G401 (cell line): ENCODE results near the gene MYO18B. TPM values are rescaled to one million over a fixed set of nuclear protein-coding genes. Genes with fewer than 3 reads are reported as not detected.

Experiments
- DNase-seq: peaks from one replicate; pipeline ENCODE4 v3.0.0-alpha.2; 2015; ENCODE audit warnings: low spot score
- in situ Hi-C: cut with HindIII; loops from 2 replicates; pipeline ENCODE4 v1.10.0; 2016; ENCODE audit warnings: low sequenced_read_pairs, mixed read lengths
- total RNA-seq: library from RNA; depleted of rRNA; stranded (reverse); fragments of >200 nt; shearing (Covaris generic); gene quantifications from 2 replicates; pipeline ENCODE4 v1.2.3, GENCODE V29; 2014

MYO18B gene
- total RNA-seq, 1 experiment from 2014 or later, result not detected

GRCh38 chr22:25709758-25710157 is 32.2 kb upstream of the MYO18B start:
- in situ Hi-C loops, result no loop called here
- no peak for DNase-seq

- in situ Hi-C loops, result no loop called here
- DNase-seq, result no peak
These were observed 31.5 kb upstream of the MYO18B start for GRCh38 chr22:25710501-25710900.

- in situ Hi-C loops, result no loop called here
- no peak for DNase-seq
These were observed 30.5 kb upstream of the MYO18B start for GRCh38 chr22:25711491-25711890.

- DNase-seq, result no peak
- in situ Hi-C loops, result no loop called here
These were observed 29.2 kb upstream of the MYO18B start for GRCh38 chr22:25712661-25713400.

- no peak for DNase-seq
- in situ Hi-C loops, result no loop called here
These were observed 27.9 kb upstream of the MYO18B start for GRCh38 chr22:25714070-25714469.

- DNase-seq, result no peak
- in situ Hi-C loops, result no loop called here
These were observed 27.2 kb upstream of the MYO18B start for GRCh38 chr22:25714739-25715138.

- DNase-seq, result no peak
These were observed 25.4 kb upstream of the MYO18B start for GRCh38 chr22:25716637-25717036.

GRCh38 chr22:25718135-25718840 is 23.7 kb upstream of the MYO18B start:
- DNase-seq, result no peak
- in situ Hi-C loops, result no loop called here

More at GRCh38 chr22:25716637-25717036, 25.4 kb upstream of the MYO18B start:
- in situ Hi-C loops, result no loop called here

- in situ Hi-C loops, result no loop called here
- no peak for DNase-seq
These were observed 19.8 kb upstream of the MYO18B start for GRCh38 chr22:25722223-25722622.

- in situ Hi-C loops, result no loop called here
- no peak for DNase-seq
These were observed 19.4 kb upstream of the MYO18B start for GRCh38 chr22:25722626-25723025.

GRCh38 chr22:25726241-25726640 is 15.7 kb upstream of the MYO18B start:
- in situ Hi-C loops, result no loop called here

GRCh38 chr22:25728071-25728470 is 13.9 kb upstream of the MYO18B start:
- DNase-seq, result no peak
- in situ Hi-C loops, result no loop called here

More at GRCh38 chr22:25726241-25726640, 15.7 kb upstream of the MYO18B start:
- no peak for DNase-seq

- in situ Hi-C loops, result no loop called here
- no peak for DNase-seq
These were observed 12.7 kb upstream of the MYO18B start for GRCh38 chr22:25729016-25729995.

GRCh38 chr22:25735650-25736049 is 6.3 kb upstream of the MYO18B start:
- in situ Hi-C loops, result no loop called here
- DNase-seq, result no peak

GRCh38 chr22:25736378-25737011 is 5.5 kb upstream of the MYO18B start:
- DNase-seq, result no peak
- in situ Hi-C loops, result no loop called here

- DNase-seq, result no peak
- in situ Hi-C loops, result no loop called here
These were observed 2.2 kb upstream of the MYO18B start for GRCh38 chr22:25739659-25740344.

- in situ Hi-C loops, result no loop called here
These were observed 1.1 kb downstream of the MYO18B start for GRCh38 chr22:25742918-25743708.

GRCh38 chr22:25744694-25745093 is 2.7 kb downstream of the MYO18B start:
- in situ Hi-C loops, result no loop called here
- DNase-seq, result no peak

More at GRCh38 chr22:25742918-25743708, 1.1 kb downstream of the MYO18B start:
- no peak for DNase-seq
